HG03139 (cell line): ENCODE results near the gene ASXL2.
"Not testable (repeated sequence)": the region's sequence is repeated elsewhere in the genome, so short reads cannot be mapped to it uniquely, and the experiment has no call there.

Experiments used
- ATAC-seq: cut with Tn5 transposase; IDR thresholded peaks from one replicate; pipeline ENCODE4 v1.9.1; 2021; ENCODE audit not compliant: unreplicated experiment

ASXL2 gene

GRCh38 chr2:25838152-25838756 lies 40.0 kb downstream of the ASXL2 start:
- no peak for ATAC-seq

- no peak for ATAC-seq
Measured at GRCh38 chr2:25835906-25836305, 42.4 kb downstream of the ASXL2 start.

- ATAC-seq, result no peak
Measured at GRCh38 chr2:25833566-25833965, 44.7 kb downstream of the ASXL2 start.

GRCh38 chr2:25832897-25833296 lies 45.4 kb downstream of the ASXL2 start:
- ATAC-seq, result no peak

GRCh38 chr2:25831746-25832449 lies 46.4 kb downstream of the ASXL2 start:
- no peak for ATAC-seq

- no peak for ATAC-seq
Measured at GRCh38 chr2:25829828-25830227, 48.5 kb downstream of the ASXL2 start.

- ATAC-seq, result no peak
Measured at GRCh38 chr2:25829377-25829704, 48.9 kb downstream of the ASXL2 start.

GRCh38 chr2:25828532-25829376 lies 49.5 kb downstream of the ASXL2 start:
- not testable (repeated sequence) for ATAC-seq

- ATAC-seq, result no peak
Measured at GRCh38 chr2:25825238-25825637, 53.0 kb downstream of the ASXL2 start.

- ATAC-seq, result no peak
Measured at GRCh38 chr2:25824718-25825117, 53.6 kb downstream of the ASXL2 start.

GRCh38 chr2:25824216-25824615 lies 54.1 kb downstream of the ASXL2 start:
- no peak for ATAC-seq

GRCh38 chr2:25822190-25823117 lies 55.8 kb downstream of the ASXL2 start:
- ATAC-seq, result no peak

- ATAC-seq, result no peak
Measured at GRCh38 chr2:25821225-25822056, 56.8 kb downstream of the ASXL2 start.

- ATAC-seq, result no peak
Measured at GRCh38 chr2:25819597-25820039, 58.7 kb downstream of the ASXL2 start.

- no peak for ATAC-seq
Measured at GRCh38 chr2:25817630-25818029, 60.7 kb downstream of the ASXL2 start.

- no peak for ATAC-seq
Measured at GRCh38 chr2:25817006-25817405, 61.3 kb downstream of the ASXL2 start.

GRCh38 chr2:25816249-25816648 lies 62.0 kb downstream of the ASXL2 start:
- no peak for ATAC-seq

GRCh38 chr2:25814681-25815080 lies 63.6 kb downstream of the ASXL2 start:
- no peak for ATAC-seq

GRCh38 chr2:25810428-25810827 lies 67.9 kb downstream of the ASXL2 start:
- ATAC-seq, result no peak

- ATAC-seq, result no peak
Measured at GRCh38 chr2:25809646-25810045, 68.6 kb downstream of the ASXL2 start.
